ENCODE results near the gene ROBO1. TPM values are rescaled to one million over a fixed set of nuclear protein-coding genes. Genes with fewer than 3 reads are reported as not detected.

ROBO1 gene
- total RNA-seq, 3 donors from 2014 or later, result 12.7 to 50.7 (median 23.6) TPM

- no peaks in the 10 kb centered on the region for H3K27me3 ChIP-seq
- no peak for TF ChIP-seq CTCF (IDR thresholded peaks at IDR 0.05)
- intact Hi-C loops (cut with DNase I; ENCODE audit: low total_unique reads), result no loop called here
Observed at GRCh38 chr3:78927759-78928158, 840.0 kb downstream of the ROBO1 start.

DNA sequence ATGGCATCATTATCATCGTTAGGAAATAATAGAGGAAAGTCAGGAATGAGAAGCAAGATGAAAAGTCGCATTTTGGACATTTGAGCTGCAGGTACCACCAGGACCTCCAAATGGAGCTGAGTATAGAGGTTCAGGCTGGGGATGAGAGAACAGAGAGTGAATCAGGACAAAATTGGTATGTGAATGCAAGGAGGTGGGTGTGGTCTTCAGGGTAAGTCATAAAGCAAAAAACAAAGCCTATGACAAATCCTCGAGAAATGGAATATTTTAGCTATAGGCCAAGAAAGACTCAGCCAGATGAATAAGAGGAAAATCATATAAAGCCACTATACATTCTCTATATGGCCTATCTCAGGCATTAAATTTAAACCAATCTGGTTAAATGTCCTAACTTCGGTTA, 841.3 kb downstream of the ROBO1 start:
- Histone ChIP-seq H3K4me3 (no peak overlapping the region), H3K4me1 (no peaks in the 10 kb centered on the region), H3K27ac (no peak overlapping the region), H3K27me3 (no peaks in the 10 kb centered on the region), H3K9me3 (no peaks in the 10 kb centered on the region), H3K36me3 (peaks cover 3% of the 10 kb centered on the region)
- no peak for DNase-seq (ENCODE audit: low spot score in 2 of 2)
- TF ChIP-seq POLR2A (IDR thresholded peaks at IDR 0.05) (no peak), CTCF (IDR thresholded peaks at IDR 0.05) (no peak), POLR2AphosphoS5 (IDR thresholded peaks at IDR 0.05) (no peak)
- intact Hi-C loops (cut with DNase I; ENCODE audit: low total_unique reads), result no loop called here

More at GRCh38 chr3:78927759-78928158, 840.0 kb downstream of the ROBO1 start:
- H3K4me3 ChIP-seq, result no peak overlapping the region
- H3K36me3 ChIP-seq, result peaks cover 3% of the 10 kb centered on the region
- H3K9me3 ChIP-seq, result no peaks in the 10 kb centered on the region
- no peak for DNase-seq (ENCODE audit: low spot score in 2 of 2)
- no peaks in the 10 kb centered on the region for H3K4me1 ChIP-seq
- H3K27ac ChIP-seq, result no peak overlapping the region

GRCh38 chr3:78924711-78925110, 843.1 kb downstream of the ROBO1 start:
- H3K36me3 ChIP-seq, result peaks cover 3% of the 10 kb centered on the region
- TF ChIP-seq POLR2AphosphoS5 (IDR thresholded peaks at IDR 0.05) (no peak), POLR2A (IDR thresholded peaks at IDR 0.05) (no peak), CTCF (IDR thresholded peaks at IDR 0.05) (no peak)
- intact Hi-C loops (cut with DNase I; ENCODE audit: low total_unique reads), result no loop called here
- no peak overlapping the region for H3K4me3 ChIP-seq
- no peaks in the 10 kb centered on the region for H3K4me1 ChIP-seq
- no peaks in the 10 kb centered on the region for H3K27me3 ChIP-seq
- H3K9me3 ChIP-seq, result no peaks in the 10 kb centered on the region
- DNase-seq (ENCODE audit: low spot score in 2 of 2), result no peak
- no peak overlapping the region for H3K27ac ChIP-seq

DNA sequence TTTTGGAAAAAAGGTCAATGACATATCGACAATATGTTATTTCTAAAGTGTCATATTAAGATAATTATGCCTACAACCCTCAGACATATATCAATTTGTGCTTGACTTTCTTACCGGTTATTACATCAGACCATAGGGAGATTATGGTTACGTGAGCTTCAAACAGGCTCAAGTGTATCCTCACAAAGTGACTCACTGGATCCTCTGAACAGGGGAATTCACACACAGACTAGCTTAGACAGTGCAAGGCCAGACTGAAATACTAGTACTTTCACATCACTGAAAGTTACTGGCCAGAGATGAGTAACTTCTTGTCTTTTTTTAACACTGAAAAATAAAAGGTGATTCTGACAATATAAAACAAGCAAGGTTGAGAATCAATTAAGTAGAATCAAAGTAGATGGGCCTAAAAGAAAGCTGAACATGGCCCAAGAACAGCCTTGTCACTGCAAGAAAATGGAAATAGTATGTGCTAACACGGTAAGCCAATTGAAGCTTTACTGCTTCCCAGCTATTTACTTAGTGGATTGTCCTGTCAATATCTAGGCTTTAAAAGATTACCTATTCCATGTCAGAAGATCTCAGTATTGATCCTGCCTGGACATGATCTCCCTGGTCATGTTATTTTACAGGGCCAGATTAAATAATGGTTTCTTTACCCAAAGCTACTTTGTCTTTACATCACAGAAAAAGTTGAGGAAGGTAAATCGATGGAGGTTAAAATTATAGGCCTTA, 848.6 kb downstream of the ROBO1 start:
- Histone ChIP-seq H3K9me3 (no peaks in the 10 kb centered on the region), H3K4me1 (no peaks in the 10 kb centered on the region), H3K4me3 (no peak overlapping the region), H3K27ac (no peak overlapping the region), H3K36me3 (peaks cover 2% of the 10 kb centered on the region), H3K27me3 (no peaks in the 10 kb centered on the region)
- TF ChIP-seq POLR2A (IDR thresholded peaks at IDR 0.05) (no peak), POLR2AphosphoS5 (IDR thresholded peaks at IDR 0.05) (no peak), CTCF (IDR thresholded peaks at IDR 0.05) (no peak)
- intact Hi-C loops (cut with DNase I; ENCODE audit: low total_unique reads), result no loop called here
- no peak for DNase-seq (ENCODE audit: low spot score in 2 of 2)

DNA sequence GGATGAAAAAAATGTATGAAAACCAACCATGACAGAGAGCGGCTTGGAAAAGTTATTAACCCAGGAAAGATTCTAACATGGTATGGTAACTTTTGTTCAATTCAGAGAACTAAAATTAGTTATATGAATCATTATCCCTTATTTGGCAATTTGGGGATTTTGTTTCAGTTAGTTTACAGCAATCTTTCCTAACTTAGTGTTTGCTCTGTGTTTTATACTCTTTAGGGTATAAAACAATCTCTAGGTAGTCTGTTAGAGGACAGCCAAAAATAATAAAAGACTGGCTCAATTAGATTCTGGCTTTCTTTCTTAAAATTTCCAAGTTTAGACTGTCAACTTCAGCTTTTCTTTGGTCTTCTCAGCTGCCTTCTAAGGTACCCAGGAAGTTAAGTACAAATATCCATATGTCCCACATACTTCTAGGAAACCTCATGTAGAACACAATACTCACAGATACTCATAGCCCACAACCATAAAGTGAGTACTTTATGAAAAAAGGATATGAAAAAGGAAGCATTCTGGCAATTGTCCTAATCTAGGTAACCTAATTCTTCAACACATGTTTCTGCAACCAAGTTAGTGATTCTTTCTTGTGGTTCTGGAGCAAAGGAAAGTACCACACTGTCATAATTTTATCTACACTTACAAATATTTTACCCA, 849.3 kb downstream of the ROBO1 start:
- no peaks in the 10 kb centered on the region for H3K36me3 ChIP-seq
- no peak overlapping the region for H3K4me3 ChIP-seq
- TF ChIP-seq CTCF (IDR thresholded peaks at IDR 0.05) (no peak), POLR2AphosphoS5 (IDR thresholded peaks at IDR 0.05) (no peak), POLR2A (IDR thresholded peaks at IDR 0.05) (no peak)
- no peak overlapping the region for H3K27ac ChIP-seq
- no peaks in the 10 kb centered on the region for H3K27me3 ChIP-seq
- H3K9me3 ChIP-seq, result no peaks in the 10 kb centered on the region
- H3K4me1 ChIP-seq, result no peaks in the 10 kb centered on the region
- intact Hi-C loops (cut with DNase I; ENCODE audit: low total_unique reads), result no loop called here
- DNase-seq (ENCODE audit: low spot score in 2 of 2), result no peak
